ACC112 (cell line): ENCODE results near the gene DNM3.

Source experiments
- H2AFZ ChIP-seq: fragments of 200-600 bp; sonication (generic); one replicate; pipeline ENCODE4 v1.6.0; 2017; ENCODE audit warnings: antibody characterized with exemption, low read length; ENCODE audit not compliant: unreplicated experiment
- H3K27ac ChIP-seq: fragments of 200-600 bp; sonication (generic); 2 replicates; pipeline ENCODE4 v1.5.1; 2014; ENCODE audit warnings: low read depth, mild to moderate bottlenecking, antibody characterized with exemption, low read length, moderate library complexity
- H3K27me3 ChIP-seq: fragments of 200-600 bp; sonication (generic); 2 replicates; pipeline ENCODE4 v1.6.1; 2014; ENCODE audit warnings: mild to moderate bottlenecking, antibody characterized with exemption, low read length, moderate library complexity, mixed read lengths; ENCODE audit not compliant: insufficient read depth
- H3K36me3 ChIP-seq: fragments of 200-600 bp; sonication (generic); 2 replicates; pipeline ENCODE4 v1.6.1; 2016; ENCODE audit warnings: mild to moderate bottlenecking, antibody characterized with exemption, low read length, moderate library complexity, mixed read lengths; ENCODE audit not compliant: insufficient read depth
- H3K4me1 ChIP-seq: fragments of 200-600 bp; sonication (generic); one replicate; pipeline ENCODE4 v1.6.1; 2016; ENCODE audit warnings: low read length, mixed read lengths; ENCODE audit not compliant: insufficient read depth, unreplicated experiment, control insufficient read depth
- H3K4me3 ChIP-seq: fragments of 200-600 bp; sonication (generic); 2 replicates; pipeline ENCODE4 v1.5.1; 2014; ENCODE audit warnings: mild to moderate bottlenecking, low read depth, low read length
- H3K79me2 ChIP-seq: fragments of 200-600 bp; sonication (generic); one replicate; pipeline ENCODE4 v1.6.0; 2016; ENCODE audit warnings: low read length; ENCODE audit not compliant: control insufficient read depth, unreplicated experiment, insufficient read depth

DNM3 gene

DNA sequence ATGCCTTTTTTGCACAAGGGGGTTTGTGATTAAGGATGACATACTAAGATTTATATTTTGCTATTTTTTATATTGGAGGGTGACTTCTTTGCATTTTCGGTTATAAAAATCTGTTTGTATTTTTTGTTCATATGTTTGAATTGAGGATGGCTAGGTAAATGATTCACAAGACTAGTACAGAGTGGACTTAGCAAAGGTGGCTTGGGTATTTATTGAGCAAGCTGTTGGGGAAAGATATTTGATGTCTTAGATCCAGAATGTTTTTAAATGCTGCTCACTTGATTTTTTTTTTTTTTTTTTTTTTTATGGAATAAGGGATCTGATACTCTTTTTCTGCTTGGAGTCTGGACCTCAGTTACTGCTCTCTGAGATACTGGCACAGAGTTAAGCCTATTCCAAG is 100.6 kb downstream of the DNM3 start:
- Histone ChIP-seq H3K4me3 (no peak overlapping the region), H3K4me1 (no peaks in the 10 kb centered on the region), H3K36me3 (no peaks in the 10 kb centered on the region), H3K27ac (no peak overlapping the region), H3K27me3 (peaks cover 23% of the 10 kb centered on the region), H2AFZ (no peak overlapping the region), H3K79me2 (no peaks in the 10 kb centered on the region)

DNA sequence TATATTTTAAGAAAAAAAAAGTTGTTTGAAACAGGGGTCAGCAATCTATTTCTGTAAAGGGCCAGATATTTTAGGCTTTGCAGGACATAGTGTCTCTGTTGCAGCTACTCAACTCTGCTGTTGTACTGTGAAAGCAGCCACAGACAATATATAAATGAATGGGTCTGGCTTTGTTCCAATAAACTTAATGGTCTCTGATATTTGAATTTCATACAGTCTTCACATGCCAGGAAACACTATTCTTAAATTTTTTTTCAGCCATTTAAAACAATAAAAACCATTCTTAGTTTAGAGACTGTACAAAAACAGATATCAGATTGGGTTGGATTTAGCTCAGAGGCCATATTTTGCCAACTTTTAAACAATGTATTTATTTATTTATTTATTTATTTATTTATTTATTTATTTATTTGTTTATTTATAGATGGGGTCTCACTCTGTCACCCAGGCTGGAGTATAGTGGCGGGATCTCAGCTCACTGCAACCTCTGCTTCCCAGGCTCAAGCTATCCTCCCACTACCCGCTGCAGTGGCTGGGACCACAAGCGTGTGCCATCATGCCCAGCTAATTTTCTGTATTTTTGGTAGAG is 102.8 kb downstream of the DNM3 start:
- H3K27me3 ChIP-seq = peaks cover 27% of the 10 kb centered on the region
- no peak overlapping the region for H3K4me3 ChIP-seq
- no peak overlapping the region for H2AFZ ChIP-seq
- no peaks in the 10 kb centered on the region for H3K79me2 ChIP-seq
- H3K4me1 ChIP-seq = no peaks in the 10 kb centered on the region
- no peaks in the 10 kb centered on the region for H3K36me3 ChIP-seq
- no peak overlapping the region for H3K27ac ChIP-seq

- peaks cover 40% of the 10 kb centered on the region for H3K27me3 ChIP-seq
- no peak overlapping the region for H2AFZ ChIP-seq
- no peaks in the 10 kb centered on the region for H3K36me3 ChIP-seq
- H3K4me1 ChIP-seq = no peaks in the 10 kb centered on the region
- H3K4me3 ChIP-seq = no peak overlapping the region
- H3K79me2 ChIP-seq = no peaks in the 10 kb centered on the region
- no peak overlapping the region for H3K27ac ChIP-seq
Observed at GRCh38 chr1:171948511-171948910, 107.2 kb downstream of the DNM3 start.

DNA sequence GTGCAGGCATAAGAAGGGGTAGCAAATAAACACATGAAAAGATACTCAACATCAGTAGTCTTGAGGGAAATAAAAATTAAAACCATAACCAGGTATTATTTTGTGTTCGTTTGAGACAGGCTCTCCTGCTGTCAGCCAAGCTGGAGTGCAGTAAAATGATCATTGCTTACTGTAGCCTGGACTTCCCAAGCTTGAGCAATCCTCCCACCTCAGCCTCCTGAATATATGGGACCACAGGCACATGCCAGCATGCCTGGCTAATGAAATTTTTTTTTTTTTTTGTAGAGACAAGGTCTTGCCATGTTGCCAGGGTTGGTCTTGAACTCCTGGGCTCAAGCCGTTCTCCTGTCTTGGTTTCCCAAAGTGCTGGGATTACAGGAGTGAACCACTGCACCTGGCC is 108.0 kb downstream of the DNM3 start:
- Histone ChIP-seq H3K4me3 (no peak overlapping the region), H2AFZ (no peak overlapping the region), H3K79me2 (no peaks in the 10 kb centered on the region), H3K27ac (no peak overlapping the region), H3K4me1 (no peaks in the 10 kb centered on the region), H3K36me3 (no peaks in the 10 kb centered on the region), H3K27me3 (peaks cover 44% of the 10 kb centered on the region)

DNA sequence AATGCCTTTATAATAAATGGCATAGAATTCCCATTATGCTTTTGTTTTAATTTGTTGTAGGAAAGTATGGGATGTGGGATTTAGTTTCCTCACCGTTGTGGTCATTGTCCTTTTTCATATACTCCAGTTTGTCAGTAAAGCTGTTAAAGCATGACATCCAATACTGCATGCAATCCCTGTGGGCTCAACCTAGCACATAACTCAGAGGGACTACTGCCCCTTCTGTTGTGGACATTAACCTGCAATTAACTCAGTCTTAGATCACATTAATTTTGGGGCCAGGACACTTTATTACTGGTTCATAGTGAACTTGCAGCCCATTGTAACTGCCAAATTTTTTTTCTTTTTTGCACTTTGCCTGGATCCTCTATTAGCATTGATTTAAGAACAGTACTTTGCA is 112.5 kb downstream of the DNM3 start:
- no peak overlapping the region for H3K27ac ChIP-seq
- H2AFZ ChIP-seq = no peak overlapping the region
- H3K27me3 ChIP-seq = peaks cover 53% of the 10 kb centered on the region
- H3K36me3 ChIP-seq = no peaks in the 10 kb centered on the region
- H3K4me3 ChIP-seq = no peak overlapping the region
- no peaks in the 10 kb centered on the region for H3K79me2 ChIP-seq
- H3K4me1 ChIP-seq = no peaks in the 10 kb centered on the region

DNA sequence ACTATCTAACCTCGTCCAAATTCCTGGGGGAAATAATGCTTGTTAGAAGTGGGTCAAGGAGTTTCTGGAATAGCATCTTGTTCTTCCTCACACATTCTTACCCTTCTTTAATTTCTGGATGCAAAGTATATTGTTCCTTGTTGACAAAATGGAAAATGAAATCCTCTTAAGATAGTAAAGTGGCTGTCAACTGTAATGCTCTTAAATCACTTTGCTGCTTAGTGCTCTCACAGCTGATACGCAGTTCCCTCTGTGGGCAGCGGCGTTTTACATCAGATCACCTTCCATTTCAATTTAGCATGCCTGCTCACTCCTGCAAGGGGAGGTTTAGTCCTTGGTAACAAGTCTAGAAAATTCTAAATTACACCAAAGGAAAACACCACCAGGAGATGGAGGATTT is 113.1 kb downstream of the DNM3 start:
- Histone ChIP-seq H3K4me3 (no peak overlapping the region), H3K27me3 (peaks cover 51% of the 10 kb centered on the region), H3K79me2 (no peaks in the 10 kb centered on the region), H3K36me3 (no peaks in the 10 kb centered on the region), H3K4me1 (no peaks in the 10 kb centered on the region), H3K27ac (no peak overlapping the region), H2AFZ (no peak overlapping the region)

DNA sequence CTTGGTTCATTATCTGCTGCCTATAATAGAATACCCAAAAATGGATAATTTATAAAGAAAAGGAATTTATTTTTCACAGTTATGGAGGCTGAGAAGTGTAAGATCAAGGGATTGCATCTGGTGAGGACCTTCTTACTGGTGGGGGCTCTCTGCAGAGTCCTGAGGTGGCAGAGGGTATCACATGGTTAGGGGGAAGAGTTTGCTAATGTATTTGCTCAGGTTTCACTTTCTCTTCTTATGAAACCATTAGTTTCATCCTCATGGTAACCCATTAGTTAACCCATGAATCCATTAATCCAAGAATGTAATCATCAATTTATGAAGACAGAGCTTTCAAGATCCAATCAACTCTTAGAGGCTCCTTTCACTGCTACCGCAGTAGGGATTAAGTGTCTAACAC is 120.6 kb downstream of the DNM3 start:
- Histone ChIP-seq H3K4me3 (no peak overlapping the region), H3K27ac (no peak overlapping the region), H3K27me3 (peaks cover 40% of the 10 kb centered on the region), H3K79me2 (no peaks in the 10 kb centered on the region), H3K36me3 (no peaks in the 10 kb centered on the region), H2AFZ (no peak overlapping the region), H3K4me1 (no peaks in the 10 kb centered on the region)

DNA sequence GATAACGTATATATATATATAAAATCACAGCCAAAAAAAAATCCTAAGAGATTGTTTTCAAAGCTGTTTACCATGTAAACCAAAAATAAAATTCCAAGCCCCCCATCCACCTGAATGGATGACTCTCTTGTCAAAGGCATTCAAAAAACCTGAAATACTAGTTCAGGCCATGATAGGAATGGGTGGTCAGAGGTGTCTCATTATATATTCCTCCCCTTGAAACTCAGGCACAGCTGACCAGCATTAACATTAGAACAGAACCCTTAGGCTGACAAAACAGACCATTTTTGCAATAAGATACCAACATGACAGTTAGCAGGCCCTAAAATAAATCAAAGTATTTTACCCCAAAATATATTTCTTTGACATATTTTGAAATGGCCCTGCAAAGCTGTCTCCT is 122.5 kb downstream of the DNM3 start:
- Histone ChIP-seq H3K79me2 (no peaks in the 10 kb centered on the region), H2AFZ (no peak overlapping the region), H3K4me3 (no peak overlapping the region), H3K36me3 (no peaks in the 10 kb centered on the region), H3K27ac (no peak overlapping the region), H3K4me1 (no peaks in the 10 kb centered on the region), H3K27me3 (peaks cover 39% of the 10 kb centered on the region)

GRCh38 chr1:171965777-171966176 is 124.5 kb downstream of the DNM3 start:
- Histone ChIP-seq H2AFZ (no peak overlapping the region), H3K79me2 (no peaks in the 10 kb centered on the region), H3K27me3 (peaks cover 24% of the 10 kb centered on the region), H3K4me1 (no peaks in the 10 kb centered on the region), H3K36me3 (no peaks in the 10 kb centered on the region), H3K4me3 (no peak overlapping the region), H3K27ac (no peak overlapping the region)

DNA sequence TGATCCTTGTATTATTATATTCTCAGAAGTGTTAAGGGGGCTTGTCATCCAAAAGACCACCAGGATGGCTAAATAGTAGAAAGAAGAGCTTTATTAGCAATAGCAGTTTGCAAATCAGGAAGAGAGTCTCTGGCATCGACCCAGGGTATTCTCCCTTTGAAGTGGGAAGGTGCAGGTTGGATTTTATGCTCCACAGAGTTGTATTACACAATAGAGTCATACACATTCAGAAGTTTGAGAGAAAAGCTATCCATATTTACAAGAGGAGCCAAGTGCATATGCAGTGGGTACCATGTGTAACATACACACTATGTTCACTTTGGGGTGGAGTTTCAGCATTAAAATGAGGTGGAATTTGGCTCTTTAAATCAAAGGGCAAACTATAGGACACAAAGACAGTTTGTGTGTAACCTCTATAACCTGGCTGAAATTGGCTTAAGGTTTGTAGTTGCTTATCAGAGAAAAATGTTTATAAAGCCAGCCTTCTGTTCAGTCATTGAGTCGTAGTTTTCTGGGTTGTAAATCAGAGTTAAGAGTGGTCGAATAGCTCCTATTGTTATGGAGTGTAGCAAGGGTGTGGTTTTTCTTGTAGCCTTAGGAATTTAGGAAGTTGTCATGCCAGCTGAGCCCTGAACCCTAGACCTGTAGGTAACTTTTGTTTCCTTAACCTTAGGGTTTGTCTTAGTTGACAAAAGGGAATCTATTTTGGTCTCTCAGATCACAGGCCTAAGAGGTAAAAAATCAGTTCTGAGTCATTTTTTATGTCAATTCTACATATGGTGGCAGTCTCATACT is 125.3 kb downstream of the DNM3 start:
- H2AFZ ChIP-seq = no peak overlapping the region
- H3K4me1 ChIP-seq = no peaks in the 10 kb centered on the region
- H3K79me2 ChIP-seq = no peaks in the 10 kb centered on the region
- peaks cover 15% of the 10 kb centered on the region for H3K27me3 ChIP-seq
- H3K27ac ChIP-seq = no peak overlapping the region
- no peaks in the 10 kb centered on the region for H3K36me3 ChIP-seq
- no peak overlapping the region for H3K4me3 ChIP-seq

DNA sequence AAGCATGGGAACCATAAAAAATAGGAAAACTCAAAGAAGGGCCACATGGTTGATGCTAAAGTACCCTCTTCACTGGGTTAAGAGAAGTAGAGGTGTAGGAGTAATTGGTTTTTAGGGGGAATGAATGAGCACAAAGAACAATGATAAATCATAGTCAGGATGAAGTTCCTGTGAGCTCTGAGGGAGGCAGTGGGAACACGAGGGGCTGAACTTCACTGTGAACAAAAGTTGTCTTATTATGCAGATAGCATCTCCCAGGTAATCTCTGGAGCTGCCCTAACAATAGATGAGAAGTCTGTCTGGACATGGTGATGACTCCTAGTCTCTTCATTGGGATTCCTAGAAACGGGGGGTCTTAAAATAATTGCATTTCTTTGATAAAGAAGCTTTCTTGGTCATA is 127.9 kb downstream of the DNM3 start:
- Histone ChIP-seq H3K36me3 (no peaks in the 10 kb centered on the region), H3K79me2 (no peaks in the 10 kb centered on the region), H2AFZ (no peak overlapping the region), H3K4me1 (no peaks in the 10 kb centered on the region), H3K27me3 (peaks cover 12% of the 10 kb centered on the region; the same call in 1 of the 2 replicates), H3K4me3 (no peak overlapping the region), H3K27ac (no peak overlapping the region)
